Right renal pelvis (tissue), 4 donors: ENCODE data around the gene LRRC7. TPM values are rescaled to one million over a fixed set of nuclear protein-coding genes. Genes with fewer than 3 reads are reported as not detected.
"Not testable (repeated sequence)": the region's sequence is repeated elsewhere in the genome, so short reads cannot be mapped to it uniquely, and the experiment has no call there.

Experiments
- DNase-seq, 4 donors: peaks; one replicate each; pipeline ENCODE4 v3.0.0-alpha.2; 2013; ENCODE audit warnings: low read depth in 4 of 4, low spot score in 3 of 4, missing footprints in 1 of 4
- polyA plus RNA-seq, 4 donors: library from polyadenylated mRNA; unstranded; fragments of 120-200 nt; gene quantifications; one replicate each; pipeline ENCODE4 v1.2.1, GENCODE V29; 2013; ENCODE audit not compliant: insufficient read length in 4 of 4

Gene LRRC7
- polyA plus RNA-seq, 4 donors = 5.7 to 8.2 (median 6.7) TPM

- no peak for DNase-seq
Measured at GRCh38 chr1:69940816-69941215, 373.1 kb downstream of the LRRC7 start.

GRCh38 chr1:69943030-69943429 lies 375.3 kb downstream of the LRRC7 start:
- DNase-seq = no peak

DNA sequence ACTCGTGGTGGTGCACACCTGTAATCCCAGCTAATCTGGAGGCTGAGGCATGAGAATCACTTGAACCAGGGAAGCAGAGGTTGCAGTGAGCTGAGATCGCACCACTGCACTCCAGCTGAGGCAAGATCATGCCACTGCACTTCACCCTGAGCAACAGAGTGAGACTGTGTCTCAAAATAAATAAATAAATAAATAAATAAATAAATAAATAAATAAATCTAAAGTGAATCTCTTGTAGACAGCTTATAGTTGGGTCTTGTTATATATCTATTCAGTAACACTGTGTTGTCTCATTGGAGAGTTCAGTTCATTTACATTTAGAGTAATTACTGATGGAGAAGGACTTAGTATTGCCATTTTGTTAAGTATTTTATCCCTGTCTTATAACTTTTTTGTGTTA lies 379.2 kb downstream of the LRRC7 start:
- DNase-seq = no peak

DNA sequence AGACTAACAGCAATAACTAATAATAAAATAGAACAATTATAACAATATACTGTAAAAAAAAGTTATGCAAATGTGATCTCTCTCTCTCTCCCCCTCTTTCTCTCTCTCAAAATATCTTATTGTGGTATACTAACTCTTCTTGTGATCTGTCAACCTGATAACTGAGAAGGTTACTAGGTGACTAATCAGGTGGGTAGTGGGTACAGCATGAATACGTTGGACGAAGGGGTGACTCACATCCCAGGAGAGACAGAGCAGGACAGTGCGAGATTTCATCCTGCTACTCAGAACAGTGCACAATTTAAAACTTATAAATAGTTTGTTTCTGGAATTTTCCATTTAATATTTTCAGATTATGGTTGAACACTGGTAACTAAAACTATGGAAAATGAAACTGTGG lies 380.1 kb downstream of the LRRC7 start:
- DNase-seq = no peak

GRCh38 chr1:69952676-69953075 lies 385.0 kb downstream of the LRRC7 start:
- no peak for DNase-seq

DNA sequence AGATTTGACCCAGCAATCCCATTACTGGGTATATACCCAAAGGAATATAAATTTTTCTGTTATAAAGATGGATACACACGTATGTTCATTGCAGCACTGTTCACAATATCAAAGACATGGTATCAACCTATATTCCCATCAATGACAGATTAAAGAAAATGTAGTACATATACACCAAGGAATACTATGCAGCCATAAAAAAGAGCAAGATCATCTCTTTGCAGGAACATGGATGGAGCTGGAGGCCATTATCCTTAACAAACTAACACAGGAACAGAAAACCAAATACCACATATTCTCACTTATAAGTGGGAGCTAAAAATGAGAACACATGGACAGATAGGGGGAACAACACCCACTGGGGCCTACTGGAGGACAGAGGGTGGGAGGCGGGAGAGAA lies 394.7 kb downstream of the LRRC7 start:
- DNase-seq = not testable (repeated sequence)

- DNase-seq = no peak
Measured at GRCh38 chr1:69967245-69967766, 399.6 kb downstream of the LRRC7 start.

DNA sequence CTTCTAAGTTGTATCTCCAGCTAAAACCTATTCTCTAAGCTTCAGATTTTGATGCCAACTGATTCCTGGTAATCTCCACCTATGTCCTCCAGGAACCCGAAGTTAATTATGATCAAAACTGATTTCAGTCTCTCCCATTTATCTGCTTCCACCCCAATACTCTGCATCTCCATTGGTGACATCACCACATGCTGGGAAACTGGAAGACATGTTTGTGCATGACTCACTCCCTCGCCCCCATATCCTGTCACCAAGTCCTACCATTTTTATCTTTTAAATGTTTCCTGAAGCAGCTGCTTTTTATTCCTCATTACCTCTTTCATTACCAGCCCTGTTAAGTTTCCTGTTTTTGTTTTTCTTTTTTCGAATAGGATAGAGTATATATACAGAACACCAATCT lies 409.2 kb downstream of the LRRC7 start:
- DNase-seq = no peak

DNA sequence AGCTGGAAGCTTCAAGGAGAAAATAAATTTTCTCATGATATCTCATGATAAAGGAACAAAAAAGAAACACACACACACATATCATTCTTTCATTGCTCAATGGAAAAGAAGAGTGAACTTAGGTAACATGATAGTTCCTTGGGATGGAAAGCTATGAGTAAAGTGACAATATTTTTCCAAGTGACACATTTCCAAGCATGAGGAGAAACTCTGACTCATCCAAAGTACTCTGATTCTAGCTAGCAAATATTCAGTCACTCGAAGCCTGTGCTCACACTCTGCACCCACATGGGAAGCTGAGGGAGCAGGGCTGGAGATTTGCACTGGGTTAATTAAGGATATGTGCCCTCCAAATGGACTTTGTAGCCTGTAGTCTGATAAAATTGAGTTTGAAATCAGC lies 415.3 kb downstream of the LRRC7 start:
- DNase-seq = no peak

DNA sequence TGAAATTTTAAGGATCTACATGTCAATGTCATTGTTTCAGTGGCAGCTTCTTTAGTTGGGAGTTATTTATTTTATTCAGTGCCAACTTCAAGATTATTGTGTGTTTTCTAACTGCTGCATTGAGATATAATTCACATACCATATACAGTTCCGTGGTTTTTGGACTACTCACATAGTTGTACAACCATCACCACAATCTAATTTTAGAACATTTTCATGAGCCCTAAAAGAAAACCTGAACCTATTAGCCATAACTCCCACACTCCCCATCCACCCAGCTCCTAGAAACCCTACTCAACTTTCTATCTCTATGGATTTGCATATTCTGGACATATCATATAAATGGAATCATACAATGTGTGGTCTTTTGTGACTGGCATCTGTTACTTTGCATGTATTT lies 417.7 kb downstream of the LRRC7 start:
- no peak for DNase-seq

DNA sequence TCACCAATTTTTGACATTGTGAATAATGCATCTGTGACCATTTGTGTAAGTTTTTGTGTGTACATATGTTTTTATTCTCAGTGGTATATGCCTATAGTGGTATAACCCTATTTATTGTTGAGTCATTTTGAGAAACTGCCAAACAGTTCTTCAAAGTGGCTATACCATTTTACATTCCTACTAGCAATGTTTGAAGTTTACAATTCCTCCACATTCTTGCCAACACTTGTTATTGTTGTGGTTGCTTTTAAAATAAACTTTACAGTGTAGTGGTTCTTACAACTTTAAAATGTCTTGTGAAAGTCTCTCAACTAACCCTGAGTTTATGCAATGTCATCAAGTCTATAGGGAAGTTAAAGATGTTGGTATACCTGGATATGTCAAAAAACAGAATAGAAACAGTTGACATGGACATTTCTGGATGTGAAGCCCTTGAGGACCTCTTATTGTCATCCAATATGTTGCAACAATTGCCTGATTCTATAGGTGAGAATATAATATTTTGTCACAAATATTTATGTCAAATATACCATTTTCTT lies 418.2 kb downstream of the LRRC7 start:
- DNase-seq = no peak

DNA sequence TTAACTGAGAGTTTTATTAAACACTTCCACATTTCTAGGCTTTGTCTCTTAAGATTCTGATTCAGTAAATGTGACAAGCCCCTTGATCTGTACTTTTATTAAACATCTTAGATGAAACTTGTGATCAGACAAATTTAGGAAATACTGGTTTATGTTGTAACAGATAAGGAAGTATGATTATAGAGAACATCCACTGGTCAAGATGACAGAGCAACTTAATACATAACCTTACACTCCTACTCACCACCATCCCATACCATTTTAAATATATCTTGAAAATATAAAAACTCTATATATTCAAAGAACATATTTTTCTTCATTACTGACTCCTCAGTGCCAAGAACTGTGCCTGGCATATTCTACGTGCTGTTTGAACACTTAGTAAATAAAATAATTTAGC lies 420.2 kb downstream of the LRRC7 start:
- DNase-seq = no peak

DNA sequence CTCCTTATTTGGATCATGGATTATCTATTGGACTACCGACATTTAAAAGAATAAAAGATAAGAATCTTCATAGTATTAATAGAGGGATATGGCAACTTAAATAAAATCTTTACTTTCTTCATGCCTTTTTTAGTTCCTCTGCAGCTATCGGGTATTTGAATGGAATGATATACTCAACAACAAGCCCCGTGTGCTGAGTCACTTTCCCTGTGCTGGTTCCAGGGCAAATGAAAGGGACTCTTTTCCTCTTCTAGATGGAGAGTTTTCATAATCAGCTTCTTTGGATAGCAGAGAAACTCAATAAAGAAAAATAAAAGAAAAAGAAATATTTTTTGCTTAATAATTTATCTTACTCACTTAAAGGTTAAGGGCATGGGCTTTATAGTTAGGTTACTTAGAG lies 423.9 kb downstream of the LRRC7 start:
- DNase-seq = no peak

DNA sequence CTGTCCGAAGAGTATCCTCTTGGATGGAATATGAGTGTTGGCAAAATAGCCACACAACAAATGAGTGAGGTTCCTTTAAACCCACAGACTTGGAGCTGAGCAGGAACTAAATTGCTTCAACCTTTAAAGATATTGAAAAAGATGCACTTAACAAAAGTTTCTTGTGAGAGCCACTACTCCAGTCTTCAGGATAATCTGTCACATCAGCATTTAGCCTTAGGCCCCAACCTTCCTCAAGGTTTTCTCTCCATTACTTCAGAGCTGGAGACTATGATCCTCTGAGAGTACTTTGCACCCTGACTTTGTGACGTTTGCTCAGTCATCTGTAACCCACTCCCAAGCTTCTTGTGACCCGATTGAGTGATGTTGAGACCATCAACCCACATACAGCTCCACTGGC lies 424.9 kb downstream of the LRRC7 start:
- DNase-seq = no peak

GRCh38 chr1:69993810-69994209 lies 426.1 kb downstream of the LRRC7 start:
- DNase-seq = peak; percentile 4 to 14 (median 6)

DNA sequence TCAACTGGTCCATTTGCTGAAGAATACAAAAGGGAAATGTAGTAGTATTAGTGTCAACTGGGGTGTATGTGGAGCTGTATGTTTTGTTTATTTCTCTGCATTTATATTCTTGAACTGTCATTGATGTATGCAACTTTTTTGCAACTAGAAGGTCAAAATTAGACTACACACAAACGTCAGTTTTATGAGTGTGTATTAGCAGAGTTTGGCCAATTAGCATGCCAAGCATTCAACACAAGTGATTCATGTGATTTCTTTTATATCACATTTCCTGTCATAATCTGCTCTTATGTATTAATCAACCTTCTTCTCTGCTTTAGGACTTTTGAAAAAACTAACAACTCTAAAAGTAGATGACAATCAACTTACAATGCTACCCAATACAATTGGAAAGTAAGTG lies 426.5 kb downstream of the LRRC7 start:
- peak in 2 of 4 donors; percentile 1 to 3 for DNase-seq

DNA sequence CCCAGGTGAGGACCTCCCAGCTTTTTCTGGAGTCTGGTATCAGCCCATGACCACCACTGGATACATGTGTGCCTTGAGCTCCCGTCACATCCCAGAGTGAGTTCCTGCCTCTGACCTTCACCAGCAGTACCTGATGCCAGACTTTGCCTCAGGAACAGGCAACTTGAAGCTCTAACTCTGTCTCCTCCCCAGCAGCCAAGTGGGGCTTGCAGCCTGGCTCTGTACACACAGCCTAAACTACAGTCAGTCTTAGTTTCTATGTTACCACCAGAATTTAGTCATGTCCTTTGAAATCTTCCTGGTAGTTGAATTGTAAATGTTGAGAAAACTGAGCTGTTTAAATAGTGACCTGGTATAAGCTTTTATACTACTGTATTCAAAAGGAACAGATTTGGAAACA lies 431.1 kb downstream of the LRRC7 start:
- DNase-seq = no peak

- no peak for DNase-seq
Measured at GRCh38 chr1:70003211-70003908, 435.6 kb downstream of the LRRC7 start.

- no peak for DNase-seq
Measured at GRCh38 chr1:70005386-70006034, 437.8 kb downstream of the LRRC7 start.

DNA sequence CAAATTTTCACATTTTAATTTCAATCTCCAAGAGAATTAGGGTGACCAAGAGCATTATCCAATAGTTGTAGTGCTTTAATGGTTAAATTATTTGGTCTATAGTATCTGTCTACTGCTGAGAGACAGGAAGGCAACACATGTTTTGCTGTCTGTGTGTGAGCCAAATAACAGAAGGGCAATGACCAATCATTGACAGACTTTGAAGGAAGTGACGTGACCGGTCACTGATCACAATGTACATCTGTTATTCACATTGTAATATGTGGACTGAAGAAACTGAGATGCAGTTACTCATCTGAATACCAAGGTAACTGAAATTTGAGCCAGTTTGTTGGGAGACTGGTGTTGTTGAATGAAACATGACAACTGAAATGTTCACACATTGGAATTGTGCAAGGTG lies 440.9 kb downstream of the LRRC7 start:
- DNase-seq = no peak

DNA sequence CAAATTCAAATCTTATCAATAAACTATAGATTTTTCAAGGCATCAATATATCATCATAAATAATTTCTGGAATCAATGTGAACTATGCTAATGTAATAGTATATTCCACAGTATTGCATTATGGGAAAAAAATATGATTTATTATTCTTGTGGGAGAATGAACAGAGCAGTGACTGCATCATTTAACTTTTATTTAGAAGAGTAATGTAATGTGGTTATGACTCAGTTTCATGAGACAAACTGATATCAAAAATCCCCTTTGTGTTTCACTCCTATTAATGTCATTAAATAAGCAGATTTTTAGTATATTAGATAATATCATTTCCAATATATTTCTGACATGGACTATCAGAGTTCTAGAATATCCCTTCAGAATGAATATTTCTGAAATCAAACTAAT lies 450.0 kb downstream of the LRRC7 start:
- no peak for DNase-seq

- no peak for DNase-seq
Measured at GRCh38 chr1:70024272-70024671, 456.6 kb downstream of the LRRC7 start.
